Hepatocyte (in vitro differentiated cells): ENCODE data around the gene NANS.

Experiments
- EZH2 ChIP-seq: fragments of 200-600 bp; sonication (generic); IDR thresholded peaks from 2 replicates; pipeline ENCODE4 v1.6.1; 2016; ENCODE audit warnings: antibody characterized with exemption, mild to moderate bottlenecking, borderline replicate concordance
- TF ChIP-seq, protein P1 (sequence below): fragments of 200-600 bp; sonication (generic); IDR thresholded peaks from 2 replicates; pipeline ENCODE4 v1.5.1; 2016; ENCODE audit warnings: antibody characterized with exemption, mild to moderate bottlenecking; ENCODE audit not compliant: poor library complexity

DNA sequence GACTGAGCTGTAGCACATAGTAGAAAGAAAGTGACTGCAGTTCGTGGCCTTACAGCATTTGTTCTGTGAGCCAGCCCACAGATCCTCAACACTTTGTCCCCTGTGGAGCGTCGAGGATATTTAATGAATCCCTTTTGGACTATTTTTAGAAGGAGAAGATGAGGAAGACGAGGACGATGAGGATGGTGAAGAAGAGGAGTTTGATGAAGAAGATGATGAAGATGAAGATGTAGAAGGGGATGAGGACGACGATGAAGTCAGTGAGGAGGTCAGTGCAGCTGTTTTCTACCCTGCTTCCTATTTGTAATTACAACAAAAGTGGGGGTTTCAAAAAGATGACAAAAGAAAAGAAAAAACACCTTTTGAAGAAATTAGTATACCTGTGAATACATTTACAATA is 45.4 kb upstream of the NANS start:
- TF ChIP-seq, protein P1, sequence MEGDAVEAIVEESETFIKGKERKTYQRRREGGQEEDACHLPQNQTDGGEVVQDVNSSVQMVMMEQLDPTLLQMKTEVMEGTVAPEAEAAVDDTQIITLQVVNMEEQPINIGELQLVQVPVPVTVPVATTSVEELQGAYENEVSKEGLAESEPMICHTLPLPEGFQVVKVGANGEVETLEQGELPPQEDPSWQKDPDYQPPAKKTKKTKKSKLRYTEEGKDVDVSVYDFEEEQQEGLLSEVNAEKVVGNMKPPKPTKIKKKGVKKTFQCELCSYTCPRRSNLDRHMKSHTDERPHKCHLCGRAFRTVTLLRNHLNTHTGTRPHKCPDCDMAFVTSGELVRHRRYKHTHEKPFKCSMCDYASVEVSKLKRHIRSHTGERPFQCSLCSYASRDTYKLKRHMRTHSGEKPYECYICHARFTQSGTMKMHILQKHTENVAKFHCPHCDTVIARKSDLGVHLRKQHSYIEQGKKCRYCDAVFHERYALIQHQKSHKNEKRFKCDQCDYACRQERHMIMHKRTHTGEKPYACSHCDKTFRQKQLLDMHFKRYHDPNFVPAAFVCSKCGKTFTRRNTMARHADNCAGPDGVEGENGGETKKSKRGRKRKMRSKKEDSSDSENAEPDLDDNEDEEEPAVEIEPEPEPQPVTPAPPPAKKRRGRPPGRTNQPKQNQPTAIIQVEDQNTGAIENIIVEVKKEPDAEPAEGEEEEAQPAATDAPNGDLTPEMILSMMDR, result no peak
- no peak for TF ChIP-seq EZH2
